ENCODE data around the gene INTS11.

INTS11 gene

DNA sequence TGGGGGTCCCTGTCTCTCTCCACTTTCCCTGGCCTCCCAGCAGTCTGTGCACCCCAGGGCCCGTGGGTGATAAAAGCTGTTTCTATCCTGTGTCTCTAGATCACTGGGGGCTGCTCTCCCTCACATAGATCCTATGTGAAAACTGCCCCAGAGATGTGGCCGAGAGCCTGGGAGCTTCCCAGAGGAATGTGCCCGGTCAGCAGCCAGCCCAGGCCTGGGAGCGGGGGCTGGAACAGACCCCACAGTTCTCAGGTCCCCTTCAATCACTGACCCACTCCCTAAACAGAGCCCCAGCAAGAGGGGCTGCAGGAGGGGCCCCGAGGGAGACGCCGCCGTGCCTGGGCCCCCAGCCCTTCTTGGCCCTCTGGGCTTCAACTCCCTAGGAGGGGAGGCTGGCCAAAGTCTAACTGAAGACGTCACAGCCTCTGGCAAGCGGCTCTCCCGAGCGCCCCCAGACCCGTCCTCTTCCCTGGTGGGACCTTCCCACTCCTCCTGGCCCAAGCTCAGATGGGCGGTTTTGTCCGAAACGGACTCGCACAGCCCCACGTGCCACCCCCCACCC is 33.5 kb upstream of the INTS11 start:
- DNase-seq: peak; percentile 53

DNA sequence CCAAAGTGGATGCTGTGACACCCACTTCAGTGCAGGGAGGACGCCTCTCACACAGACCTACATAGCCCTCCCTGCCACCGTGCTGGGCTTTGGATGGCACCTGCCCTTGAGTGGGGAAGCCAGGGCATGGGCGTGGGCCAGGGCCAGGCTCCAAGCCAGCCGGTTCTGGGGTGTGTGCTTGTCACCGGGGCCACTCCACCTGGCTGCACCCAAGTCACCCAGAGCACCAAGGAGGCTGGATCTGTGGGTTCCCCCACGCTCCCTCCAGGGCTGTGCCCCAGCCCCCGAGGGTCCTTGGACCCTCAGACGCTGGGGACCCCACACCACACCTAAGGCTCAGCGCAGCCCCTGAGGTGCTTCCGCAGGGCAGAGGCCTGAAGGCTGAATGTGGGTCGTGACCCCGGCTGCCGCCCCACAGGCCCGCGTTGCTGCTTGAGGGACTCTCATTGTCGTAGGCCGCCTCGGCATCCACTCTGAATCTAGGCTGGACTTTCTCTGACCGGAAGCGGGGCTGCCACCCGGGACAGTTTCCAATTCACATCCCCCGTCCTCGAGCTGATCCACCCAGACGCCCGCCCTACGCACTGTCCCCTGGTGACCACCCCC is 32.4 kb upstream of the INTS11 start:
- peak; percentile 63 for DNase-seq

GRCh38 chr1:1356166-1356795 is 31.8 kb upstream of the INTS11 start:
- DNase-seq: no peak

- DNase-seq: peak; percentile 37
Observed at GRCh38 chr1:1355416-1355815, 31.0 kb upstream of the INTS11 start.

DNA sequence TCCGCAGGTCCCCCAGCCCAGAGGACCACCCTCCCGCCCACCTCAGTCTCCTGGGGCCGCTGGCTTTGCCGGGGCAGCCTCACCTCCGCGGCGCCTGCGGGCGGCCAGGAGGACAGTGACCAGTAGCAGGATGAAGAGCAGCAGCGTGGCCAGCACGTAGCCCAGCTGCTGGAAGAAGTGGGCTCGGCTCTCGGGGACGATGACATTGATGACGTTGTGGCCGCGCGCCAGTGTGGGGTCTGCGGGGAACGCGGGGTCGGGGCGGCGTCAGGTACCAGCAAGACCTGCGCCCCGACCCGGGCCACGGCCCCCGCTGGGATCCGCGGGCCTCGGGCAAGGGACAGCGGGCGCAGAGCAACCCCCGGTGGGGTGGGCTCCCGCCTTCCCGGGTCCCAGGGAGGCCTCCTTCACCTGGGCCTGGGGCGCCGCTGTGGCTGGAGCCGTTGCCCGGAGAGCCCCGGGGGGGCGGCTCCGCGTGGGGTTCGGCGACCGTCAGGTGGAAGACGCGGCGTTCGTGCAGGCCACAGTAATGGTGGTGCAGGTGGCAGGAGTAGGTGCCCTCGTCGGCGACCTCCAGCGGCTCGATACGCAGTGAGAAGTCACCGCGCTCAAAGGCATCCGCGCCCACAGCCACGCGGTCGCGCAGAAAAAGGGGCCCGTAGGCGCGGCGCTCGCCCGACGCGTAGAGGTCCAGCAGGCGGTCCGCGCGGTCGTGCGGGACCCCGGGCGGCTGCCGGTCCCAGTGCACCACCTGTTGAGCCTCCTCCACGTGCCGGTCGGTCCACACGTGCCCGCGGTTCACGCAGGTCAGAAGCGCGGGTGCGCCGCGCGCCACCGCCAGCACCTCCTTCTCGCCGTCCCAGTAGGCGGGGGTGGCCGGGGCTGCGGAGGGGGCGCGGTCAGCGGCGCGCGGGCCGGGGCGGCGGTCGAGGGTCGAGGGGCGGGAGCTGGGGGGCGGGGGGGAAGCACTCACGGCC is 30.1 kb upstream of the INTS11 start:
- DNase-seq: no peak

DNA sequence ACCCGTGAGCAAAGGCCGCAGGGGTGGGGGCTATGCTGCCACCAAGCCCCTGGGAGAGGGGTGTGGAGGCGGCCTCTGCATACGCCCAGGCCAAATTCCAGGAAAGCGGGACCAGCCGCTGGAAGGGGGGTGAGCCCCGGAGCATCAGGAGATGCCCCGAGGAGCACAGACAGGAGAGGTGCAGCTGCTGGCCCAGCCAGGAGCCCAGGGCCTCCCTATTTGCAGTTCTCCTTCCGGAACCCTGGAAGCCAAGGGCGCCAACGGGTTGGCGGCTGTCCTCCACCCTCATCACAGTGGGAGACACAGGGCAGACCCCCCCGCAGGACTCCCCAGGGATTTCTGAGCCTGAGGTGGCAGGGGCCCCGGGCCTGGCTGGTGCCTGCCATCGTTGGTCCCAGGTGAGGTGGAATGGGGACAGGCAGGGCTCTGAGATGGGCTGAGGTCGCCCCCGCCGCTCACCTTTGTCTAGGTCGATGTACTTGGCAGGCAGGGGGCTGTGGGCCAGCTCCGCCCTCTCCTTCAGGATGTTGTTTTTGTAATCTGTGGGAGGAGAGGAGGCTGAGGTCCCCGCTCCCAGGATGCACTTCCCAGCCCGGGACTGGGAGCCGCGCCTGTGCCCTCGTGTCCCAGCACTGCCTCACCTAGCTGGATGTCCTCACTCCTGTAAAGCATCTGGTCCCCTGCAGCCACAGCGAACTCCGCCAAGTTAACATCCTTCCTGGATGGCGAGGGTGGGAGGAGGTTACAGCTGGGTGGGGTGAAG is 29.1 kb upstream of the INTS11 start:
- DNase-seq: no peak

GRCh38 chr1:1352786-1353388 is 28.4 kb upstream of the INTS11 start:
- DNase-seq: no peak

- peak; percentile 48 for DNase-seq
Observed at GRCh38 chr1:1351511-1352427, 27.3 kb upstream of the INTS11 start.

DNA sequence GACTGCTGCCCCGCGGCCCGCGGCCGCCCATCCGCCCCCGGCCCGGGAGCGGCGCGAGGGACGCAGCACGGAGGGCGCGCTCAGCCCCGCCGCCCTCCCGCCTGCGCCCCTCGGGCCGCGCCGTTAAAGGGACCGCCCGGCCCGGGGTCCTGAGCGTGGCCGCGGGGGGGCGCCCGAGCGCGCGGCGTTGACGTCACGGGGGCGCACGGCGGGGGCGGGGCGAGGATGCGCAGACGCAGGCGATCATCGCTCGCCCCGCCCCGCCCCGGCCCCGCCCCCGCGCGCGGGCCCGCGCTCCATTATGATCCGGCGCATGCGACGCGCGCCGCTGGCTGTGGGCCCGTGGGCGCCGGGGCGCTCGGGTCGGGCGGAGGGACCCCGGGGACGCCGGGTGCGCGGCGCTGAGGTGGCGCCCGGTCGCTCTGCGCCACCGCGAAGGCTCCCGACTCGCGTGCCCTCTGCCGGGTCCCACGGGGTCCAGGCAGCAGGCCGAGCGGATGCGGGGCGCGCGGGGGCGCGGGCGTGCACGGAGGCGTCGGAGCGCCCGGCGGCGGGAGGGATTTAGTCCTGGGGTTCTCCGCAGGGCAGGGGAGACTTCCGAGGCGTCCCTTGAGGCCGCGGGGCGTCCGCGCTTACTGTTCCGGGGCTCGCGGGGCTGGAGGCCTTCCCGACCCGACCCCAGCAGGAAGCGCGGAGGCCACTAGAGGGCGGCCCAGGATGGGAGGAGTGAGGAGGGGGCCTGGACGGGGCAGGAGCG is 25.0 kb upstream of the INTS11 start, which contains the start of gene DVL1:
DVL1 (minus strand) TSS at position 163 of the 757 bp plus-strand sequence. CDS start 353 bp downstream, outside the sequence.
- peak; percentile 79 for DNase-seq

DNA sequence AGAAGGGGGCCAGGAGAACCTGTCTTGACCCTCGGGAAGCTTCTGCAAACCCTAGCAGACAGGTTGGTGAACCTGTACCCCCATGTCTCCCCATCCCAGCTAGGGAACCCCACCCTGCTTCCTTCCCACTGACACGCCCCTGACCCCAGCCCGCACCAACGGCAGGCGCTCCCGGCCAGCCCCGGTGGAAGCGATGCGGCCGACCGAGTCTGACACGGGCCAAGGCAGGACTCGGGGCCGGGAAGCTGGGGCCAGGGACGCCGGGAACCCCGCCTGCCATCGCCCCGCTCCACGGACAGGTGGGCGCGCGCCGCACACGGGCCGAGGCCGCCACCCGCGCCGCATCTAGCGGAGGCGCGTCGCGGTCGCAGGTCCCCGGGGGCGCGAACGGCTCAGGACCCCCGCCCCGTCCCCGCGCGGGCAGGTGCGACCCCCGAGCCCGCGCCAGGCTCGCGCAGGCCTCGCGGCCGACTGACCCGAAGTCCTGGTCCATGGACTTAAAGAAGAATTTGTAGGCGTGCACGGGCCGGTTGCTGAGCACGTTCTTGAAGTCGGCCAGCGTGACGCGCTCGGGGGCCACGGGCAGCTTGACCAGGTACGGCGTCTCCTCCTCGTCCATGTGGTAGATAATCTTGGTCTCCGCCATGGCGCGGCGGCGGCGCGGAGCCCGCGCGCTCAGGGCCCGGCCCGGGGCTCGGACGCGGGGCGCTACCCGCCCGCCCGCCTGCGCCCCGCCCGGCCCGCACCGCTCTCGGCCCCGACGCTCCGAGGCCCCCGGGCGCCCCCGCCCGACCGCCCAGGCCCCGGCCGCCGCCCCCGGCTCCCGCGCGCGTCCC is 24.2 kb upstream of the INTS11 start:
- no peak for DNase-seq

DNA sequence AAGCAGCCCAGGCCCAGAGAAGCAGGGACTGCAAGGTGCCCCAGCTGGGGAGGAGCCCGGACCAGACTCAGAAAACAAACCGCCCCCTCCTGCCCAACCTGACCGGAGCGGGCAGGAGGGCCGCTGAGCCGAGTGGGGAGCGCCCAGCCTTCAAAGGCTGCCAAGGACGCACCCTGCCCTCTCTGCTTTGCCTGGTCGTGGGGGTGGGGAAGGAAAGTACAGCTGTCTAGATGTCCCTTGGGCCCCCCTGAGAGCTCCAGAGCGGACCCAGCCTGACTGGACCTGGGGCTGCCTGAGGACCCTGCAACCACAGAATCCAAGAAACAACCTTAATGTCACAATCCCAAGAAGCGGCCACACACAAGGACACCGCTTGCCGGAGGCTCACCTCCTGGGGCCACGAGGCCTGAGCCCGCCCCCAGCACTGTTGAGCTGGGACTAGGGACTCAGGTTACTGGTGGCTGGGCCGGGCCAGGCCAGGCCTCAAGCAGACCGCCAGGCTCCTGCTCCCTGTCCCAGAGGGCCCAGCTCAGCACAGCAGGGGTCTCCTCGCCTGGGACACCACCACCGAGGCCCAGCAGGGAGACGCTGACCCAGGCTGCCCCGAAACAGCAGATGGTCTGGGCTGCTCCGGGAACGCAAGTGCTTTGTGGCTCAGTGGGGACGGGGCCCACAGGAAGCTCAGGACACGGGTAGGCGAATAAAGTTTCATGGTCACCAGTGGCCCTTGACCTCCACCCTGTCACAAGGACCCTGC is 23.4 kb upstream of the INTS11 start:
- DNase-seq: peak; percentile 53

GRCh38 chr1:1347026-1347595 is 22.7 kb upstream of the INTS11 start:
- no peak for DNase-seq

DNA sequence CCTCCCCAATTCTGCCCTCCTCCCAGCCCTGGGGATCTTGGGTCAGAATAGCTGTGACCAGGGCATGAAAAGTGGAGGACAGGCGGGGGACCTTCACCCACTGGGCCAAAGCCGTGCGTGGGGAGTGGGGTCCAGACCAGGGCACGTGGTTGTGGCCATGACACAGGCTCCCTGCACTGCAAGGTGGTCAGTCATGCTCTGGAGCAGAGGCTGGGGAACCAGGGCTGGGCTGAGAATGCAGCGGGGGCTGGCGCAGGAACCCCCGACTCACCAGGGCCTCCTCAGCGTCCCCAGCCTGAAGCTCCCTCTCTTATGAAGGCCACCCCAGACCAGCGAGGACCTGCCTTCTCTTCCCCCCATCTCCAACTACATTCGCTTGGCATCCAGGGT is 22.0 kb upstream of the INTS11 start:
- no peak for DNase-seq

DNA sequence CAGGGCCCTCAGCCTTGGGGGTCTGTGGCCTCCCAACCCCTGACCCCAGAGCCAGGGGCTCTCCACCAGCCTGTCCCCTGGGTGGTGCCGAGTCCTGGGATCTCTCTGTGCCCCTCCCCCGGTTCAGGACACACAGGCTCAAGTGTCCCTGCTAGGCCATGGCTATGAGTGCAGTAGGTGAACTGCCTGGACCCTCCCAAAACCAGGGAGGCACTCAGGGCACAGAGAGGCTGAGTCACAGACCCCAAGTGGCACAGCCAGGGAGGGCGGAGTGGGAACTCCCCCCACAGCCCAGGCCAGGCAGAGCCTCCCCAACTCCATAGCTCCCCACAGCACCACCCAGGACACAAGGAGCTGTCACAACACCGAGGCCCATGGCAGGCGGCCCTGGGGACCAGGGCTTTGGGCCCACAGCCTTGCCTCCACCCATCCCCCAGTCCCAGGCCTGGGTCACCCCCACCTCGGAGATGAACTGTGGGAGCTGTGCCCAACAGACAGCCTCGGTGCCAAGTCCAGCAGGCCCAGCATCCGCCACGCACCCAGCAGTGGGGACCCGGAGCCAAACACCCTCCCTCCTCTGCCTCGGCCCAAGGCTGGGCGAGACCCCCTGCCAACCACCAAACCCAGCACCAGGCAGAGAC is 21.5 kb upstream of the INTS11 start:
- no peak for DNase-seq

DNA sequence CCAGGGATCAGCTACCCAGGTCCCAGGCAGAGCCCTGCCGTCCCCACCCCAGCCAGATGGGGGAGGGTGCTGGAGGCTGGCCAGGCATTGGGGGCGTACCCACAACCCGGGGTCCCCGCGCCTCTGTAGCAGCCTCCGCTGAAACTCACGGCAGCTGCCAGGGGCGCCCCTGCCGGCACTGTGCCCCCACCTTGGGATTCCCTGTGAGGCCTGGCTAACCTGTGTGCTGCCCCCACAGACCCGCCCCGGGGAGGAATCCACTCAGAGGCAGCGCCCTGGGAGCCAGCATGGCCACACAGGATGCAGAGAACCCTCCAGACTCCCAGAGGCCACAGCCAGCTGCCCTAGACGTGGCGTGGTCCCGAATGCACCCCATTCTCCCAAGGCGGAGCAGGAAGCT is 20.9 kb upstream of the INTS11 start:
- DNase-seq: no peak

DNA sequence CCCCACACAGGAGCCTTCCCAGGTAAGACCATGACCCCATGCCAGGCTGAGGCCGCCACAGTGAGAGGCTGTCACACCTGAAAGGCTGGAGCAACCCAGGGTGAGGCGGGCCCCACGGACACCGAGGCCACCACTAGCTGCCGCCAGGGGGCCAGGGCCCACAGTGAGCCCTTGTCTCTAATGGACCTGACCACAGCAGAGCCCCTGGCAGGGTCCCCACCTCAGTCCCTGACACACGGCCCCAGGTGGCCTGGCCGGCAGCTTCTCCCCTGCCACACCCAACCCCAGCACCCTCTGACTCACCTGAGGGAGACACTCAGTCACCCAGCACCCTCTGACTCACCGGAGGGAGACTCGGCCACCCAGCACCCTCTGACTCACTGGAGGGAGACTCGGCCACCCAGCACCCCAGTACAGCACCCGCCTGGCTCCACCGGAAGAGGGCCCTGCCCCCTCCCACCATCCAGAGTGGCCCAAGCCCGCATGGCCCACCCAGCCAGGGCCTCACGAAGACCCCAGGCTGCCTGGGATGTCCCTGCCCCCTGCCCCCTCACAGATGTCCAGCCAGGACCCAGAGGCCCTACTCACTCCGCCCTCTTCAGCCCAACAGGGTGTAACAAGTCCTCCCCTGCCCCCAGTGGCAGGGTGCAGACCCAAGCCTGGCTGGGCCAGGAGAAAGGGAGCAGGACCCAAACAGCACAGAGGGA is 20.3 kb upstream of the INTS11 start:
- DNase-seq: peak; percentile 93
